Prostate gland (tissue), 2 donors: Measurements from ENCODE around the gene RAB8B. TPM values are rescaled to one million over a fixed set of nuclear protein-coding genes. Genes with fewer than 3 reads are reported as not detected.

Experiments
- DNase-seq: peaks from one replicate; pipeline ENCODE4 v3.0.0-alpha.2; 2019; ENCODE audit warnings: low spot score
- H3K27ac ChIP-seq, 2 donors: fragments of 200-600 bp; sonication (generic); 2 replicates each; pipeline ENCODE4 v1.5.1; 2017 to 2019
- H3K27me3 ChIP-seq: fragments of 200-600 bp; sonication (generic); replicated peaks from 2 replicates; pipeline ENCODE4 v1.5.1; 2019; ENCODE audit not compliant: insufficient read depth
- H3K36me3 ChIP-seq, 2 donors: fragments of 200-600 bp; sonication (generic); 1 replicate in 1 of 2; 2 replicates in 1 of 2; pipeline versions ENCODE4 v1.5.1 to v1.8.1; 2017 to 2019
- H3K4me1 ChIP-seq: fragments of 200-600 bp; sonication (generic); replicated peaks from 2 replicates; pipeline ENCODE4 v1.5.1; 2019
- H3K4me3 ChIP-seq, 2 donors: fragments of 200-600 bp; sonication (generic); 2 replicates each; pipeline ENCODE4 v1.5.1; 2017 to 2019
- H3K9me3 ChIP-seq: fragments of 200-600 bp; sonication (generic); 2 replicates; pipeline ENCODE4 v1.5.1; 2017
- CTCF ChIP-seq, 4 experiments: fragments of 200-600 bp in 2 of 4; fragments of 450-650 bp in 2 of 4; sonication (generic) in 2 of 4; IDR thresholded peaks; 1 replicate in 3 of 4; 2 replicates in 1 of 4; pipeline ENCODE4 v1.5.1; 2016 to 2019; ENCODE audit warnings: antibody characterized with exemption in 4 of 4, mild to moderate bottlenecking in 2 of 4, moderate library complexity in 2 of 4
- POLR2A ChIP-seq: fragments of 450-650 bp; IDR thresholded peaks from one replicate; pipeline ENCODE4 v1.6.1; 2016; ENCODE audit warnings: antibody characterized with exemption, mild to moderate bottlenecking
- POLR2AphosphoS5 ChIP-seq: sonication (generic); formaldehyde crosslinking; IDR thresholded peaks from one replicate; pipeline ENCODE4 v1.6.1; 2017; ENCODE audit warnings: antibody characterized with exemption
- WGBS: methylation state at CpG from one replicate; pipeline ENCODE4 v1.1.5; 2018; 5-methylcytosine and 5-hydroxymethylcytosine counted together
- intact Hi-C: fragments of 100-400 bp; cut with DNase I; formaldehyde crosslinking; loops from one replicate; pipeline ENCODE4 v1.14.2; 2022
- total RNA-seq, 2 donors: library from RNA; depleted of rRNA; stranded (reverse); fragments of >200 nt; gene quantifications; one replicate each; pipeline ENCODE4 v1.1.0, GENCODE V29; 2016

Gene RAB8B
- total RNA-seq, 2 donors from 2014 or later: 18.5 to 29.2 TPM

- Histone ChIP-seq H3K9me3 (no peaks in the 10 kb centered on the region), H3K27ac (no peak overlapping the region), H3K4me3 (no peak overlapping the region), H3K36me3 (no peaks in the 10 kb centered on the region), H3K27me3 (no peaks in the 10 kb centered on the region), H3K4me1 (no peaks in the 10 kb centered on the region)
- intact Hi-C loops: no loop called here
- TF ChIP-seq POLR2AphosphoS5 (no peak), POLR2A (no peak), CTCF (IDR thresholded peaks at IDR 0.05) (no peak)
- whole genome bisulfite sequencing: 85% methylated on average over 2 of the region's 2 CpGs
- no peak for DNase-seq
Observed at GRCh38 chr15:63180746-63181145, 8.7 kb upstream of the RAB8B start.

- no peak for DNase-seq
- TF ChIP-seq CTCF (IDR thresholded peaks at IDR 0.05): no peak
- TF ChIP-seq POLR2A: no peak
- TF ChIP-seq POLR2AphosphoS5: no peak
- 81% methylated on average over 2 of the region's 2 CpGs for WGBS
- Histone ChIP-seq H3K4me1 (no peaks in the 10 kb centered on the region), H3K4me3 (no peak overlapping the region), H3K27ac (no peak overlapping the region), H3K36me3 (no peaks in the 10 kb centered on the region), H3K27me3 (no peaks in the 10 kb centered on the region), H3K9me3 (no peaks in the 10 kb centered on the region)
- intact Hi-C loops: no loop called here
Observed at GRCh38 chr15:63181648-63182047, 7.8 kb upstream of the RAB8B start.

DNA sequence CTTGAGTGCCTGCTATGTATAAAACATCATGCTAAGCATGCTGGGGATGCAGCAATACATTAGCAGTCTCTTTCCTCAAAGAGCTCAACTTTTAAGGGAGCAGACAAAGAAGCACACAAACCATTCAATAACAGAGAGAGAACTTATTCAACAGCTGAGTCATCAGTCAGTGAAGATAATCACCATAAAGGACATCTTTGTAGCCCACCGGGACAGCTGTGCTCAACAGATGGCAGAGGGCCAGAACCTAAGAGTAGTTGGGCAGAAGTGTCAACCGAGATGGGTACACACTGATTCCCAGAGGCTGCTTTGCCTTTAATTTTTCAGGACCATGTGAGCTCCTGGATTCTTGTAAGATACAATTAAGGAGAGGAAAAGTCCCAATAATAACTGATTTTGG is 4.2 kb upstream of the RAB8B start:
- Histone ChIP-seq H3K9me3 (no peaks in the 10 kb centered on the region), H3K4me1 (no peaks in the 10 kb centered on the region), H3K27me3 (no peaks in the 10 kb centered on the region), H3K4me3 (no peak overlapping the region), H3K27ac (no peak overlapping the region), H3K36me3 (no peaks in the 10 kb centered on the region)
- intact Hi-C loops: no loop called here
- 31% methylated on average over 2 of the region's 2 CpGs for WGBS
- TF ChIP-seq CTCF (IDR thresholded peaks at IDR 0.05): no peak
- no peak for TF ChIP-seq POLR2AphosphoS5
- no peak for TF ChIP-seq POLR2A
- no peak for DNase-seq

GRCh38 chr15:63186065-63186464 is 3.3 kb upstream of the RAB8B start:
- no peaks in the 10 kb centered on the region for H3K36me3 ChIP-seq
- H3K4me3 ChIP-seq: no peak overlapping the region
- H3K9me3 ChIP-seq: no peaks in the 10 kb centered on the region
- 34% methylated on average over 2 of the region's 2 CpGs for WGBS
- H3K27me3 ChIP-seq: no peaks in the 10 kb centered on the region
- DNase-seq: no peak
- H3K27ac ChIP-seq: no peak overlapping the region
- intact Hi-C loops: no loop called here
- no peaks in the 10 kb centered on the region for H3K4me1 ChIP-seq
- TF ChIP-seq POLR2A (no peak), POLR2AphosphoS5 (no peak), CTCF (IDR thresholded peaks at IDR 0.05) (no peak)

- no peak for TF ChIP-seq POLR2A
- TF ChIP-seq CTCF (IDR thresholded peaks at IDR 0.05): no peak
- no peak for TF ChIP-seq POLR2AphosphoS5
- DNase-seq: no peak
- 86% methylated on average over 5 of the region's 5 CpGs for WGBS
- H3K27ac ChIP-seq: no peak overlapping the region
- no peaks in the 10 kb centered on the region for H3K4me1 ChIP-seq
- intact Hi-C loops: loop anchor here (2.0 kb wide), 1 partner anchor 89 kb away; the partner anchor contains the start of gene APH1B
- H3K36me3 ChIP-seq: no peaks in the 10 kb centered on the region
- H3K9me3 ChIP-seq: no peaks in the 10 kb centered on the region
- no peaks in the 10 kb centered on the region for H3K27me3 ChIP-seq
- H3K4me3 ChIP-seq: no peak overlapping the region
Observed at GRCh38 chr15:63187589-63188226, 1.7 kb upstream of the RAB8B start.
